GM18519 (cell line): Measurements from ENCODE around the gene WTIP.
"Not testable (repeated sequence)": the region's sequence is repeated elsewhere in the genome, so short reads cannot be mapped to it uniquely, and the experiment has no call there.

ENCODE experiments used
- ATAC-seq: cut with Tn5 transposase; IDR thresholded peaks from one replicate; pipeline ENCODE4 v1.9.1; 2021; ENCODE audit warnings: mild to moderate bottlenecking, moderate library complexity; ENCODE audit not compliant: unreplicated experiment, low FRiP score

Gene WTIP

DNA sequence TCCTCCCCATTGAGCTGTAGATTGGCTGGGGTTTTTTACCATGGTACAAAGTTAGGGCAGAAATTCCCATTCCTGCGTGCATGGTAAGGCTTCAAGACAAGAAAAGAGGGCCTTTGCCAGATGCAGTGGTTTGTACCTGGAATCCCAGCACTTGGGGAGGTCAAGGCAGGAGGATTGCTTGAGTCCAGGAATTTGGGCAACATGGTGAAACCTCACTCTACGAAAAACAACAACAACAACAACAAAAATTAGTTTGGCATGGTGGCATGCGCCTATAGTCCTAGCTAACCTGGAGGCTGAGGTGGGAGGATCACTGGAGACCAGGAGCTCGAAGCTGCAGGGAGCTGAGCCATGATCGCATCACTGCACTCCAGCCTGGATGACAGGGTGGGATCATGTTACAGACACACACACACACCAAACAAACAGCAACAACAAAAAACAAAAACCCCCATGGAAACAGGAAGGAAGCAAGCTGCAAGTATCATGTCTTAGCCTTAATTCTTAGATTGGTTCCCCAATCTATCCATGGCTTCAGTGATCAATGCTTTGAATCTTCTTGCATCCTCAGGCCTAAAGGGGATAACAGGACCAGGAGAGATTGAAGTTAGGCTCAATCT, 5.5 kb upstream of the WTIP start:
- no peak for ATAC-seq

DNA sequence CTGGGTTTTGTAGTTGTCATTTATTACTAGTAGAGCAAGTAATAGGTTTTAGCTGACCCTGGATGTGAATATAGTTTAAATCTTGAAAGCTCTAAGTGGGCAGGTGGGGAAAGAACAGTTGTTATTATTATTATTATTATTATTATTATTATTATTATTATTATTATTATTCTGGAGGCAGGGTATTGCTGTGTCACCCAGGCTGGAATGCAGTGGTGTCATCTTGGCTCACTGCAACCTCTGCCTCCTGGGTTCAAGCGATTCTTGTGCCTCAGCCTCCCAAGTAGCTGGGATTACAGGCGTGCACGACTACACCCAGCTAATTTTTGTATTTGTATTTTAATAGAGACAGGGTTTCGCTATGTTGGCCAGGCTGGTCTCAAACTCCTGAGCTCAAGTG, 3.1 kb upstream of the WTIP start:
- not testable (repeated sequence) for ATAC-seq

DNA sequence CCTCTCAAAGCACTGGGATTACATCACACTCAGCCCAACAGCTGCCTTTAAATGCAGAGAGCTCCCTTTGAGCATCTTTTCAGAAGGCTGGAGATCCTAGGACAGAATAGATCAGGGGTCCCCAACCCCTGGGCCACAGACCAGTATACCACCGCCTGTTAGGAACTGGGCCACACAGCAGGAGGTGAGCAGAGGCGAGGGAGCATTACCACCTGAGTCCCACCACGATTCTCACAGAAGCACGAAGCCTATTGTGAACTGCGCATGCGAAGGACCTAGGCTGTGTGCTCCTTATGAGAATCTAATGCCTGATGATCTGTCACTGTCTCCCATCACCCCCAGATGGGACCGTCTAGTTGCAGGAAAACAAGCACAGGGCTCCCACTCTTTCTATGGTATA, 2.2 kb upstream of the WTIP start:
- ATAC-seq: no peak

DNA sequence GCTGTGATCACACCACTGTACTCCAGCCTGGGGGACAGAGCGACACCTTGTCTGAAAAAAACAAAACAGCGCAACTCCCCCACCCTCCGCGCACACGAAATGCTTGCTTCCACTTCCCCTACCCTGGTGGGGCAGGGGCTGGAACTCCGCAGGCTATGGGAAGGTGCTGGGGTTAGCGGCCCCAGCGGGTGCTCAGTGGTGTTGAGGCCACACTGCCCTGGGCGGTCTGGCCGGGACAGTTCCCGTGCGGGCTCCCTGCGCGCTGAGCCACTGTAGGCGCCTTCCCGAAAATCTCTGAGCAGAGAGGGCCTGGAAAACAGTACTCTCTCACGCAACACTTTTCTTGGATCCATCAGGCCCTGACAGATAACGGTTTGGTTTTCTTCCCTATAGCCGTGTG, 1.1 kb upstream of the WTIP start:
- ATAC-seq: no peak

DNA sequence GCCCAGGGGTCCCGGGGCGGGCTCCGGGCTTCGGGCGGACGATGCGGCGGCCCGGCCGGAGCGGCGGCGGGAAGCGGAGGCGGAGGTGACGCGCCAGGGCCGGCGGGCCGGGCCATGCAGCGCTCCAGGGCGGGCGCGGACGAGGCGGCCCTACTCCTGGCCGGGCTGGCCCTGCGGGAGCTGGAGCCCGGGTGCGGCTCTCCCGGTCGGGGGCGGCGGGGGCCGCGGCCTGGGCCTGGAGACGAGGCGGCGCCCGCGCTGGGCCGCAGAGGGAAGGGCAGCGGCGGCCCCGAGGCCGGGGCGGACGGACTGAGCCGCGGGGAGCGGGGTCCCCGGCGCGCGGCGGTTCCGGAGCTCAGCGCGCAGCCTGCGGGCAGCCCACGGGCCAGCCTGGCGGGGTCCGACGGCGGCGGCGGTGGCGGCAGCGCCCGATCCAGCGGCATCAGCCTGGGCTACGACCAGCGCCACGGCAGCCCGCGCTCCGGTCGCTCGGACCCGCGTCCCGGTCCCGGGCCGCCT, 362 bp downstream of the WTIP start:
- ATAC-seq: no peak

DNA sequence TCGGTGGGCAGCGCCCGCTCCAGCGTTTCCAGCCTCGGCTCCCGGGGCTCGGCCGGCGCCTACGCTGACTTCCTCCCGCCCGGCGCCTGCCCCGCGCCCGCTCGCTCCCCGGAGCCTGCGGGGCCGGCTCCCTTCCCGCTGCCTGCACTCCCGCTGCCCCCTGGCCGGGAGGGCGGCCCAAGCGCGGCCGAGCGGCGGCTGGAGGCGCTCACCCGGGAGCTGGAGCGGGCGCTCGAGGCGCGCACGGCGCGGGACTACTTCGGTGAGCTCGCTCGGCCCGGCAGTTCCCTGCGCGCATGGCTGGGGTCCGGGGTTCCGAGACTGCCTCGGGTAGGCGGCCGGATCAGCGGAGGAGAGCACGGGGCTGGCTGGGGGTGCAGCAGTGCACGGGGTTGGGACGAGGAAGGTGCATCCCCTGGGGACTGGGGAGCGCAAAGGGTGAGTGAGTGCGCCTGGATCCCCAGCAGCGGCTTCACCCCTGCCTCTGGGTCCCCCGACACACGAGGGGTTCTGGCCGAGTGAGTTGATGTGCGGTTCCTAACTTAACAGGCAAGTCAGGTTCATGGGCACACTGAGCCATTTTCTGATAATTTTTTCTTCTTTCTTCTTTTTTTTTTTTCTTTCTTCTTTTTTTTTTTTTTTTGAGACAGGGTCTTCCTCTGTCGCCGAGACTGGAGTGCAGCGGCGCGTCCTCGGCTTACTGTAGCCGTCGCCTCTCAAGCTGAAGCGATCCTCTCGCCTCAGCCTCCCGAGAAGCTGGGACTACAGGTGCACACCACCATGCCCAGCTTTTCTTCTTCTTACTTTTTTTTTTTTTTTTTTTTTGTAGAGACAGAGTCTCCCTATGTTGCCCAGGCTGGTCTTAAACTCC, 1.1 kb downstream of the WTIP start:
- no peak for ATAC-seq

DNA sequence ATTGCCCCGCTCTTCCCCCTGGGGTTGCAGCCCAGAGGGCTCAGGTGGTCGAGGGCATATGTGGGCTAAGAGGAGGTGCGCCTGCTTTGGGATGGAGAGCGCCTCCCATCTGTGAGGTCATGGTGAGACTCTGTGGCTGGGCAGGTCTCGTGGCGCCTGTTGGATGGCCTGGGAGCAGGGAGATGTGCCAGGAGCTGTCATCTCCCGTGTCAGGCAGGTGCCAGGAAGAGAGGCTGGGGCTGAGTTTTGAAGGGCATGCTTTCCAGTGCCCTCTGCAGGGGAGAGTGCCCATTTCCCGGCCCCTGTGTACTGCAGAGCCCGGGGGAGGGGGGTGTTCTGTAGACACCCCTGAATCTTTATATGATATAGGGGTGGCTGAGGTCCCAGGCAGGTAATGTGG, 2.8 kb downstream of the WTIP start:
- no peak for ATAC-seq

DNA sequence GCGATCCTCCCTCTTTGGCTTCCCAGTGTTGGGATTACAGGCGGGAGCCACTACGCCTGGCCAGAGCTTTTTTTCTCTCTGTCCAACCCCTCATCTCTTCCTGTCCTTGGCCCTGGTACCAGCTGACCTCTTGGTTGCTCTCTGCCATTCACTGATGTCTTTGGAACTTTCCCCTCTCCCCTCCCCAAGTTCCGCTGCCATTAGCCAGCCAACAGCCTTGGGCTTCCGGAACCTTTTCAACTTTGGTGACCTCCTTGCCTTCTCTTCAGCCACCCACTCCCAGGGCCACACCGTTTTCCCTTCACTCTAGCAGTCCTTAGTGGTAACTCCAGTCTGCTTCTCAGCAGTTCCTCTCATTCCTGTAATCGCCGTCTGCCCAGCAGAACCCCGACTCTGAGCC, 4.3 kb downstream of the WTIP start:
- ATAC-seq: no peak

DNA sequence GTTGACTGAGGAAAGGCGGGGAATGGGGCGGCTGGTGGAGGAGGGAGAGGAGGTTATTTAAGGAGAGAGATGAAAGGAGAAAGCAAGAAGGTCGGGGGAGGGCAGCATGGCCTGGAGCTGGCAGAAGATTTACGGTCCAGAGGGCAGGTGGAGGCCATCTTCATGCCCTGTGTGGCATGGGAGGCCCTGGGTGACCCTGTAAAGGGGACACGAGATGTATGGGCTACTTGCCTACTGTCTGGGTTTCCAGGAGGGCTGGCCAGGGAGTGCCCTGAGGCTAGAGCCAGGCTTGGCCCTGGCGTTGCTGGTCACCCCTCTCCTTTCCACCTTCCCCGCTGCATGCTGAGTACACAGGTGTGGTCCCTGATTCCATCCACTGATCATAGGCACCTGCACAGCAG, 6.1 kb downstream of the WTIP start:
- no peak for ATAC-seq

DNA sequence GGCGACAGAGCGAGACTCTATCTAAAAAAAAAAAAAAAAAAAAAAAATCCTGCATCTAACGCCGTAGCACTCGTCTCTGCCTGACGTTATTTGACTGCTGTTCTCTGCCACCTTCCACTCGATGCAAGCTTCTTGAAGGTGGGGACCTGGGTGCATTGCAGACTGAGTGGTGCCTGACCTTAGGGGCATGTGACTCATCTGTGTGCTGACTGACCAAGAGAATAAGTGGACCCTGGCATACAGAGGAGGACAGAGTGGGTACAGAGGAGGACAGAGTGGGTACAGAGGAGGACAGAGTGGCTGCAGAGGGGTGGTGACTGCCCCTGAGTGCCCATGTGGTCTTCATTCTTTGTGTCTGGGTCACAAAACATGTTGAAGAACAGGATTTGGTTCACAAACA, 7.6 kb downstream of the WTIP start:
- ATAC-seq: no peak

DNA sequence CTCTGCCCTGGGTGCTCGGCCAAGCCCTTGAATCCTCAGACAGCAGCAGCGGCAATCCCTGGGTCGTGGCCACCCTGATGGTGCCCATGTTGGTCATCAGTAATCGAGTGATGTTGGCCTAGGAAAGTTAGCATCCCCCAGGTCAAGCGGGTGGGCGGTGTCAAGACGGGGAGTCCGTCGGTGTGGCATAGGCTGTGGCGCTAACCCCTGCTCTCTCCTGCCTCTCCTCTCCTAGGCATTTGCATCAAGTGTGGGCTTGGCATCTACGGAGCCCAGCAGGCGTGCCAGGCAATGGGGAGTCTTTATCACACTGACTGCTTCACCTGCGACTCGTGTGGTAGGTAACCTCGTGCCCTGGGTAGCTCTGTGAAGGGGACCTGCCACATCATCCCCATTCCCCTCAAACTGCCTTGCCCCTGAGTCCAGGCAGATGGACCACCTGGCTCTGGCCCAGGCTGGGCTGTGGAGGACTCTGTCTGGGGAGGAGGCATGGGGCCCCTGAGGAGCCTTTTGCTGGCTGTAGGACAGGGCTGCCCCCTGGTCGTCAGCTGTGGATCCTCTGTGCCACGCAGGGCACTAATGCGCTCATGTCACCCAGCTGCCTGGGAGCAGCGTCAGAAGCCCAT, 8.7 kb downstream of the WTIP start:
- ATAC-seq: no peak

DNA sequence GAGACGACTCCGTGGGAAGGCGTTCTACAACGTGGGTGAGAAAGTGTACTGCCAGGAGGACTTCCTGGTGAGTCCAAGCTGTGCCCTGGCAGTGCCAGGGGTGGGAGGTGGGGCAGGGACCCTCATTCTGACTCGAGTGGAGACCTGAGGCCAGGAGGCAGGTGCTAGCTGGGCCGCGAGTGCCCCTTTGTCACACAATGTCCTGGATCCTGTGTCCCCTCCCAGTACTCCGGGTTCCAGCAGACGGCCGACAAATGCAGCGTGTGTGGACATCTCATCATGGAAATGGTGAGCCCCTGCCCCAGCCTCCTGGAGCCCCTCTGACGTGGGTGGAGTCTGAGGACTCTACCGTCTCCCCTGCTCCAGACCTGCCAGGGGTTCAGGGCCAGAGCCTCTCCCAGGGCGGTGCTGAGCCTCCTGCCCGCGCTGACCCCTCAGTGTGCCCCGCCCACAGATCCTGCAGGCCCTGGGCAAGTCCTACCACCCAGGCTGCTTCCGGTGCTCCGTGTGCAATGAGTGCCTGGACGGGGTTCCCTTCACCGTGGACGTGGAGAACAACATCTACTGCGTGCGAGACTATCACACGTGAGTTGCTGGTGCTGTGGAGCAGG, 11.6 kb downstream of the WTIP start:
- no peak for ATAC-seq

DNA sequence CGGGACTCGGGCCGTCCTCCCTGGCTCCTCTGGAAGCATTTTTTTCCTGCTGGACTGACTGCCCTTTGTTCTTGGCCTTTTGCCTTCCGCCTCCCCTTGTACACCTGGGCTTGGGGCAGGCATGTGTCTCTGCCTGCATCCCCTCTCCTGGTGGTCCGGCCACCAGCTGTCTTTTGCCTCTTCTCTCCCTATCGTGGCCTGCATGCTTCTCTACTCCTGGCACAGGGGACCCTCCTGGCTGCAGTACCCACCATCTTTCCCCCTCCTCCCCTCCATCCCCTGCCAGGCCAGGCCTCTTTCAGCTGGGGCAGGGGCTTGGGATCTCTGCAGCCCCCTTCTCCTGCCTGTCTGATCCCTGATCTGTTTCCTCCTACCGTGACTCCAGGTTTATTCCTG, 12.1 kb downstream of the WTIP start:
- ATAC-seq: no peak

DNA sequence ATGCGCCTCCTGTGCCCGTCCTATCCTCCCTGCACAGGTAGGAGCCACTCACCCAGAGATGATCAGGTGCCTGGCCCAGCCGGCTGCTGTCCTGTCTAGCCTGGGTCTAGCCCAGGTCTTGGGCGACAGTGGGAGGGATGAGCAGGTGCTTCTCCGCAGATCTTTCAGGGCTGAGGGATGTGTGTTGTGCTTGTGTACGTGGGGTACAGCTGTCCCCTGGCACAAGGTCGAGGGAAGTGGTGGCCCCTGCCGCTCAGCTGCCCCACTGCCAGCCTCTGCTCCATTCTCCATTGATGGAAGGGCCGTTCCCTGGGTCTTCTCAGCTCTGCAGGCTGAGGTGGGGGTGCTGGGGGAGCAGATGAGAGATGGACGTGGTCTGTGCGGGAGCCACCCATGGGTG, 13.0 kb downstream of the WTIP start:
- no peak for ATAC-seq

DNA sequence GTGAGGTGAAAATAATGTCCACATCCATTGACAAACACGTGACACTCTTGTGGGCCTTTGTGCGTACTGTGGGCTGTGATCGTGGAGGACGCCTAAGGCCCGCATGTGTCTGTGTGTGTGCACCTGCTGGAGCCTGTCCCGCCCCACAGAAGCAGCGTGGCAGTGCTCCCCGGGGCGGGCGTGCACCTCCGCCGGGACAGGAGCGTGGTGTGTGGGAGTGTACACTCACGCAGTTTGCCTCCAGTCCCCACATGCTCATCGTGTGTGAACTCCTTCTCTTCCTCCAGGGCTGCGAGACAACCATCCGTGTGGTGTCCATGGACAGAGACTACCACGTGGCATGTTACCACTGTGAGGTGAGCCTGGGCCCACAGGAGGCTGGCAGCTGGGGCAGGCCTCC, 13.9 kb downstream of the WTIP start:
- no peak for ATAC-seq

DNA sequence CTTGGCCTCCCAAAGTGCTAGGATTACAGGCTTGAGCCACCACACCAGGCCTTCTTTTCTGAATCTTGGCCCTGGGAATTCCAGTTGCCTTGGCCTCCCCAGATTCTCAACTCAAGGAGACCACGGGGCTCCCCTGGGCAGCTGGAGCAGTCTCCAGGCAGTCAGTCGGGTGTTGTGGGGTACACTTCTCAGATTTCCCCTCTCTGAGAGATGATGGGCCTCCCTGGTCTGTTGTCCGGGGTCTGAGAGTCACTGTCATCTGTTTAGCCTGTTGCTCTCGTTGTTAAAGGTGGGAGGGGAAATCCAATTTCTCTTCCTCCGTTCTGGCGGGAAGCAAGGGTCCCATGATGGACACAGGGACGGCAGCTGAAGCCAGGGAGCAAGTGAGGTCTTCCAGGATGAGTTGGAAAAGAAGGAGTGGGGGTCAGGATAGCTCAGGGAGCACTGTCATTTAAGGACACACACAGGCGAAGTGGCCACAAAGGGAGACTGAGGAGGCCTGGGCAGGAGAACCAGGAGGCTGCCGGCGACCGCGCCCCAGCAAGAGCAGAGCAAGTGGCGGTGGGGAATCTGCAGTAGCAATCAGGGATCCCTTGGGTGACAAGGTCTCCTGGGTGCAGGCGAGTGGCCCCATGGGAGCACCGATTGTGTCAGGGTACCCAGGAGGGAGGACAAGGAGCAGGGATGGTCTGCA, 15.7 kb downstream of the WTIP start:
- ATAC-seq: no peak

DNA sequence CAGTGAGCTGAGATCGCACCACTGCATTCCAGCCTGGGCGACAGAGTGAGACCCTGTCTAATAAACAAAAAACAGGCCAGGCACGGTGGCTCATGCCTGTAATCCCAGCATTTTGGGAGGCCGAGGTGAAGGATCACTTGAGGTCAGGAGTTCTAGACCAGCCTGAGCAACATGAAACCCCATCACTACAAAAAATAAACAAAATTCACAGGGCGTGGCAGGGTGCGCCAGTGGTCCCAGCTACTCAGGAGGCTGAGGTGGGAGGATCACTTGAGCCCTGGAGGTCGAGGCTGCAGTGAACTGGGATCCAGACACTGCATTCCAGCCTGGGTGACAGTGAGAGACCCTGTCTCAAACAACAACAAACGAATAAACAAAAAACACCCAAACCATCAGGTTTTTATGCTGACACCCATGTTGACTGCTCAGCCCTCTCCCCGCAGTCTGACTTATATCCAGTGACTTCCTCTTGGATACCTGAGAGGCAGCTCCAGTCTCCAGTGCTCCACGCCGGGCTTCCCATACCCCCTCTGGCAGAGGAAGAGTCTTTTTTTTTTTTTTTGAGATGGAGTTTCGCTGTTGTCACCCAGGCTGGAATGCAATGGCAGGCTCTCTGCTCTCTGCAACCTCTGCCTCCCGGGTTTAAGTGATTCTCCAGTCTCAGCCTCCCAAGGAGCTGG, 17.7 kb downstream of the WTIP start:
- no peak for ATAC-seq

DNA sequence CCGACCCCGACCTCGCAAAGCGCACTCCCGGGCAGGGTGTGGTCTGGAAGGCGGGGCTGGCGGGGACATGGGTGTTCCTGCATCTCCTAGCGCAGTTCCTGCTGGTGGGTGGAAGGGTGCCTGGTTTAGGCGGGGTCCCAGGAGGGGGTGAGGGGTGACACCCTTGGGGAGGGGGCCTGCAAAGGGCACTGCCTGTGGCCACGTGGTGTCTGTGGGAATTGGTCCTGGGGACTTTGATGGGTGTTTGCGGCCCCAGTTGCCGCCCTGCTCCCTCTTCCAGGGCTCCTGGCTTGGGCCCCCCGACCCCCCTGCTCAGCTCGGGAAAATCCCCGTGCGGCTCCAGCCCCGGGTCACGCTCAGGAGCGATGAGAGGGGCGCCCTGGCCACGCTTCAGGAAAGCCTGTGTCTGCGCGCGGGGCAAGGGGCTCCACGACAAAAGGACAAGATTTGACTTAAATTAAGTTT, 19.1 kb downstream of the WTIP start:
- no peak for ATAC-seq

DNA sequence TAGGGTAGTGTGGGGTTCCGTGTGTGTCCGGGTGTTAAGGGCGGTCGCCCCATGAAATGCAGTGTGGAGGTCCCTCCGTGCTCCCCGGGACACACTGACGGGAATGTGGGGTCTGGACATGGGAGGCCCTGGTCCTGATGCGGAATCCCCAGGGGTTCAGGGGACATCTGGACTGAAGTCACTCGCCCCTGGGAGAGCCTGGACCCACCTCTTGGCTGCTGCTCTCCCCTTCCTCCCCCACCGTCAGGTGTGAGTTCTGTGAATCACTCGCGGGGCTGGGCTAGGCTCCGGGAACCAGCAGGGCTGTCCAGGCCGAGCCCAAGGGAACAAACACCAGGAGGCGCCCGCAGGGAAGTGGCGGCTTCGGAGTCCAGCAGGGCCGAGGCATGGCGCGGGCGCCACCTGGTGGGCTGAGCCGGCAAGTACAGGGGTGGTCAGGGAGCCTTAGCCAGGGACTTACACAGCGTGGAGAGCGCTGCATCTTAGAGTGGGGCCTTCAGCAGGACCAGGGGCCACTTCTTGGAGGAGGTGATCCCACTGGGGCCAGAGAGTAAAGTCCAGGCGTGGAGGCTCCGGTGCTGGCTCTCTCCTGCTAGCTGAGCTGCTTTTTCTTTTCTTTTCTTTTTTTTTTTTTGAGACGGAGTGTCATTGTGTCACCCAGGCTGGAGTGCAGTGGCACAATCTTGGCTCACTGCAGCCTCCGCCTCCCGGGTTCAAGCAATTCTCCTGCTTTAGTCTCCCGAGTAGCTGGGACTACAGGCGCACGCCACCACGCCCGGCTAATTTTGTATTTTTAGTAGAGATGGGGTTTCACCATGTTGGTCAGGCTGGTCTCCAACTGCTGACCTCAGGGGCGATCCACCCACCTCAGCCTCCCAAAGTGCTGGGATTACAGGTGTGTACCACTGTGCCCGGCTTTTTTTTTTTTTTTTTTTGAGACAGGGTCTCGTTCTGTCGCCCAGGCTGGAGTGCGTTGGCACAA, 20.1 kb downstream of the WTIP start:
- ATAC-seq: peak; percentile 67
